Fibroblast of lung (primary cell): Measurements from ENCODE around the gene TBC1D8. TPM values are rescaled to one million over a fixed set of nuclear protein-coding genes. Genes with fewer than 3 reads are reported as not detected.

Experiments used
- DNase-seq, 2 donors: peaks; one replicate each; pipeline versions ENCODE4 v3.0.0 to v3.0.0-alpha.2; 2010; ENCODE audit warnings: low read depth in 2 of 2
- H2AFZ ChIP-seq: 2 replicates; pipeline ENCODE4 v1.5.1; 2012; ENCODE audit warnings: low read length, control low read depth, inconsistent platforms
- H3K27ac ChIP-seq: 2 replicates; pipeline ENCODE4 v1.5.1; 2011; ENCODE audit warnings: low read length, control low read depth; ENCODE audit not compliant: insufficient read depth
- H3K27me3 ChIP-seq: 2 replicates; pipeline ENCODE4 v1.5.1; 2011; ENCODE audit warnings: mild to moderate bottlenecking, low read length; ENCODE audit not compliant: control insufficient read depth, insufficient read depth
- H3K36me3 ChIP-seq: 2 replicates; pipeline ENCODE4 v1.5.1; 2011; ENCODE audit warnings: low read length; ENCODE audit not compliant: control insufficient read depth, insufficient read depth
- H3K4me1 ChIP-seq: 2 replicates; pipeline ENCODE4 v1.5.1; 2011; ENCODE audit warnings: low read length; ENCODE audit not compliant: control insufficient read depth, insufficient read depth; ENCODE audit errors: extremely low read depth
- H3K4me2 ChIP-seq: 2 replicates; pipeline ENCODE4 v1.5.1; 2011; ENCODE audit warnings: low read length, control low read depth; ENCODE audit not compliant: insufficient read depth; ENCODE audit errors: extremely low read depth
- H3K4me3 ChIP-seq, 4 experiments: fragments of 200-600 bp in 1 of 4; sonication (generic) in 1 of 4; replicated peaks in 1 of 4; 2 replicates each; pipeline ENCODE4 v1.5.1; 2011 to 2016; ENCODE audit warnings: low read length in 4 of 4, low read depth in 3 of 4, mild to moderate bottlenecking in 3 of 4, control low read depth in 2 of 4, inconsistent platforms in 1 of 4, mixed read lengths in 1 of 4; ENCODE audit not compliant: insufficient read depth in 1 of 4; ENCODE audit errors: control extremely low read depth in 1 of 4
- H3K79me2 ChIP-seq: 2 replicates; pipeline ENCODE4 v1.5.1; 2012; ENCODE audit warnings: mild to moderate bottlenecking, low read length, inconsistent platforms; ENCODE audit not compliant: control insufficient read depth, insufficient read depth
- H3K9ac ChIP-seq: 2 replicates; pipeline ENCODE4 v1.5.1; 2011; ENCODE audit warnings: mild to moderate bottlenecking, low read length, control low read depth; ENCODE audit not compliant: insufficient read depth
- H3K9me3 ChIP-seq: 2 replicates; pipeline ENCODE4 v1.5.1; 2012; ENCODE audit warnings: low read depth, low read length; ENCODE audit not compliant: control insufficient read depth, insufficient read depth
- H4K20me1 ChIP-seq: 2 replicates; pipeline ENCODE4 v1.5.1; 2011; ENCODE audit warnings: low read length; ENCODE audit not compliant: control insufficient read depth, insufficient read depth; ENCODE audit errors: extremely low read depth
- EZH2 ChIP-seq: IDR thresholded peaks from 2 replicates; pipeline ENCODE4 v1.5.1; 2012; ENCODE audit warnings: low read length, control low read depth, mild to moderate bottlenecking; ENCODE audit errors: missing control alignments
- polyA plus RNA-seq, 2 donors: library from polyadenylated mRNA; depleted of rRNA in 1 of 2; stranded (reverse) in 1 of 2; unstranded in 1 of 2; fragments of >200 nt; gene quantifications; 2 replicates each; pipeline ENCODE4 v1.2.1, GENCODE V29; 2011 to 2012; ENCODE audit warnings: missing spikeins in 1 of 2
- total RNA-seq: library from RNA; depleted of rRNA; stranded (reverse); fragments of >200 nt; gene quantifications from 2 replicates; pipeline ENCODE4 v1.2.1, GENCODE V29; 2014
- TF ChIP-seq, protein P1 (sequence below), 2 donors: IDR thresholded peaks in 1 of 2; conservative IDR thresholded peaks in 1 of 2; 1 replicate in 1 of 2; 2 replicates in 1 of 2; pipeline ENCODE4 v1.5.1; 2011 to 2012; ENCODE audit warnings: low read length in 2 of 2, control low read depth in 1 of 2, inconsistent platforms in 1 of 2, low read depth in 1 of 2, mild to moderate bottlenecking in 1 of 2

The TBC1D8 gene
- total and polyA plus RNA-seq, 2 donors (not counting 1 experiment from before 2014, with no cell fraction given): 3.8 to 5.4 TPM

DNA sequence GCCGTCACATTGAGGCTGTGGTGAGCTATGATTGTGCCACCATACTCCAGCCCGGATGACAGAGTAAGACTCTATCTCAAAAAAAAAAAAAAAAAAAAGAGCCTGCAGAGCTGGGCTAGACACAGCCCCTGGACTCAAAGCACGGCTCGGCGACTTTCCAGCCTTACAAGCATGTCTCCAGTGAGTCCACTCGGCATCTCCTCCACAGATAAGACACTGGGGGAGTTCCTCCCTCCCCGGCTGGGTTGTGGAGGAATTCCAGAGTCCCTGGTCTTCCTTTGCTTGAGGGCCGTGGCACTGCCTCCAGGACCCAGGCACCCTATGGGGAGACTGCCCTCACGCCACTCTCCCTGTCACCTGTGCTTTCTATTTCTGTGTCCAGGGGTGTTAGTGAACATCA lies 180.0 kb downstream of the TBC1D8 start:
- no peaks in the 10 kb centered on the region for H3K79me2 ChIP-seq
- H3K27ac ChIP-seq: no peak overlapping the region
- H3K4me3 ChIP-seq: no peak overlapping the region
- no peak overlapping the region for H3K9ac ChIP-seq
- no peaks in the 10 kb centered on the region for H3K27me3 ChIP-seq
- H3K4me2 ChIP-seq: no peak overlapping the region
- H4K20me1 ChIP-seq: no peaks in the 10 kb centered on the region
- no peaks in the 10 kb centered on the region for H3K4me1 ChIP-seq
- no peak for TF ChIP-seq EZH2
- TF ChIP-seq, protein P1, sequence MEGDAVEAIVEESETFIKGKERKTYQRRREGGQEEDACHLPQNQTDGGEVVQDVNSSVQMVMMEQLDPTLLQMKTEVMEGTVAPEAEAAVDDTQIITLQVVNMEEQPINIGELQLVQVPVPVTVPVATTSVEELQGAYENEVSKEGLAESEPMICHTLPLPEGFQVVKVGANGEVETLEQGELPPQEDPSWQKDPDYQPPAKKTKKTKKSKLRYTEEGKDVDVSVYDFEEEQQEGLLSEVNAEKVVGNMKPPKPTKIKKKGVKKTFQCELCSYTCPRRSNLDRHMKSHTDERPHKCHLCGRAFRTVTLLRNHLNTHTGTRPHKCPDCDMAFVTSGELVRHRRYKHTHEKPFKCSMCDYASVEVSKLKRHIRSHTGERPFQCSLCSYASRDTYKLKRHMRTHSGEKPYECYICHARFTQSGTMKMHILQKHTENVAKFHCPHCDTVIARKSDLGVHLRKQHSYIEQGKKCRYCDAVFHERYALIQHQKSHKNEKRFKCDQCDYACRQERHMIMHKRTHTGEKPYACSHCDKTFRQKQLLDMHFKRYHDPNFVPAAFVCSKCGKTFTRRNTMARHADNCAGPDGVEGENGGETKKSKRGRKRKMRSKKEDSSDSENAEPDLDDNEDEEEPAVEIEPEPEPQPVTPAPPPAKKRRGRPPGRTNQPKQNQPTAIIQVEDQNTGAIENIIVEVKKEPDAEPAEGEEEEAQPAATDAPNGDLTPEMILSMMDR (conservative IDR thresholded peaks at IDR 0.05 in 1 of 2, IDR thresholded peaks at IDR 0.05 in 1 of 2; ENCODE audit: low read depth in 1 of 2, low read length in 2 of 2): no peak
- DNase-seq: no peak
- H3K36me3 ChIP-seq: no peaks in the 10 kb centered on the region
- H3K9me3 ChIP-seq: no peaks in the 10 kb centered on the region
- H2AFZ ChIP-seq: no peak overlapping the region

DNA sequence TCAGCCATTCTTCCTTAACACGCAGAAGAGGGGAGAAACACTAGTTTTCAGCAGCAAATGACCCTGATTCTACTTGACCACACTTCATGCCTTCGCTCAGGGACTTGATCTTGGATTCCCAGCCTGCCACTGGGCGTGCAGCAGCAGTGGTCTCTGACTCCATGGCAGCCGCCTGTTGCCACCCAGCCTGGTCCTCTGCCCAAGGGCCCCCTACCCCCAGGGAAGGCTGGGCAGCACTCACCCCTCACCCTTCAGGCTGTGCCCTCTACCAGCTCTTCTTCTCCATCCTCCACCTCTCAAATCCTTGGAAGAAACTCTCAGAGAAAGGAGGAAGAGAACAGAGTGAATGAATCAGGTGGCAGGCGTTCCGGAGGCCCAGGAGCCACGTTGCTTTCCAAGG lies 181.2 kb downstream of the TBC1D8 start:
- H3K79me2 ChIP-seq: no peaks in the 10 kb centered on the region
- TF ChIP-seq, protein P1 (conservative IDR thresholded peaks at IDR 0.05 in 1 of 2, IDR thresholded peaks at IDR 0.05 in 1 of 2; ENCODE audit: low read depth in 1 of 2, low read length in 2 of 2): no peak
- TF ChIP-seq EZH2: no peak
- DNase-seq: no peak
- H3K9me3 ChIP-seq: no peaks in the 10 kb centered on the region
- H2AFZ ChIP-seq: no peak overlapping the region
- no peak overlapping the region for H3K9ac ChIP-seq
- no peak overlapping the region for H3K27ac ChIP-seq
- H3K36me3 ChIP-seq: no peaks in the 10 kb centered on the region
- no peaks in the 10 kb centered on the region for H4K20me1 ChIP-seq
- H3K4me1 ChIP-seq: no peaks in the 10 kb centered on the region
- H3K4me2 ChIP-seq: no peak overlapping the region
- no peaks in the 10 kb centered on the region for H3K27me3 ChIP-seq
- H3K4me3 ChIP-seq: no peak overlapping the region

DNA sequence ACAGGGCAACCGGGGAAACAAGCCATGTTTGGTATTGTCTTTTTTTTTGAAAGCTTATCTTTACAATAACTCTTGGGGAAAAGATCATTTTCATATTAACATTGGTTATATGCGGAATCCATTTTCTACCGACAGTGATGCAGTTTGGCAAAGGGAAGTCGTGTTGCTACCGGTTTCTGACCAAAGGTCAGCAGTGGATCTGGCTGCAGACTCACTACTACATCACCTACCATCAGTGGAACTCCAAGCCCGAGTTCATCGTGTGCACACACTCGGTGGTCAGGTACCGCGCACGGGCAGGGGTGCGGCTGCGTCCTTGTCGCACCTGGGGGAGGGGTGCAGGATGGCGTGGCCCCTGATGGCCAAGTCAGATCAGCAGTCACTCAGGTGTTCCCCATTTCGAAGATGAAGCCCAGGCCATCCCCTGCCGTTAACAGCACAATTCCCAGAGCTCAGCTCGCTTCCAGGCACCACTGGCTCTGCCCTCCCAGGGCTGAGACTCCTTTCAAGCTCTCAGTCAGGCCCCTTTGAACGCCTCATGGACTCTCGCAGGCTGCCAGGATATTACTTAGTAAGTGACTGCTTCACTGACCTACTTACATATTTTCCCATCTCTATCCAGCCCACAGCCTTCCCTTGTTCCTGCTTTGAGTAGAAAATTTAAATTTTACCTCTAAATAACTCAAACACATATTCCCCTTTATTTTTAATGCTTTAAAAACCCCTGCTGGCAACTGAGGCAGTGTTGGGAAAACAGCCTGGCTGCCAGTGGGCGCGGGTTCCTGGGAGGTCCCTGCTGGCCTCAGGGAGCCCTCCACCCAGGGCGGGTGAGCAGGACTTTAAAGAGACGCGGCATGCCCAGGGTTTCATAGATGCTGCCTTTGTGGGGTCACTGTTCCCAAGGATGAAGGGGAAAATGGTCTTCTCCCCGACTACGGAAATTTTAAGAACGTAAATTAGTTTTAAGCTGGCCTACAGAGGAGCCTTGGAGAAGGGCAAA lies 182.7 kb downstream of the TBC1D8 start:
- no peaks in the 10 kb centered on the region for H4K20me1 ChIP-seq
- no peaks in the 10 kb centered on the region for H3K9me3 ChIP-seq
- no peak overlapping the region for H3K27ac ChIP-seq
- H3K9ac ChIP-seq: no peak overlapping the region
- TF ChIP-seq EZH2: no peak
- TF ChIP-seq, protein P1 (conservative IDR thresholded peaks at IDR 0.05 in 1 of 2, IDR thresholded peaks at IDR 0.05 in 1 of 2; ENCODE audit: low read depth in 1 of 2, low read length in 2 of 2): no peak
- H2AFZ ChIP-seq: no peak overlapping the region
- H3K4me2 ChIP-seq: no peak overlapping the region
- DNase-seq: no peak
- H3K79me2 ChIP-seq: no peaks in the 10 kb centered on the region
- no peak overlapping the region for H3K4me3 ChIP-seq
- H3K4me1 ChIP-seq: no peaks in the 10 kb centered on the region
- H3K36me3 ChIP-seq: no peaks in the 10 kb centered on the region
- no peaks in the 10 kb centered on the region for H3K27me3 ChIP-seq
